T-helper 2 cell treated with Interferon-gamma antibody and Interleukin-4, amounts not matched to agents 5 μg/mL and 100 μg/mL, for 36 hours (primary cell): ENCODE measurements around the gene TIGD6.
A peak's percentile ranks its signal among the peaks of the same experiment; 100 is the strongest.

Experiments used
- DNase-seq: peaks from one replicate; pipeline ENCODE4 v3.0.0; 2021; ENCODE audit warnings: low spot score
- H3K27ac Mint-ChIP-seq: one replicate; pipeline ENCODE4 v1.8.0; 2021; ENCODE audit warnings: mild to moderate bottlenecking, mixed read lengths
- H3K27me3 Mint-ChIP-seq: one replicate; pipeline ENCODE4 v1.8.0; 2021; ENCODE audit warnings: low read depth, mixed read lengths
- H3K36me3 Mint-ChIP-seq: one replicate; pipeline ENCODE4 v1.8.0; 2021; ENCODE audit warnings: low read depth, mixed read lengths
- H3K4me1 Mint-ChIP-seq: one replicate; pipeline ENCODE4 v1.8.0; 2021; ENCODE audit warnings: low read depth, mixed read lengths
- H3K4me3 Mint-ChIP-seq: one replicate; pipeline ENCODE4 v1.8.0; 2022; ENCODE audit warnings: mild to moderate bottlenecking, moderate library complexity, mixed read lengths
- H3K9me3 Mint-ChIP-seq: one replicate; pipeline ENCODE4 v1.8.0; 2021; ENCODE audit warnings: mixed read lengths

TIGD6 gene

GRCh38 chr5:150001660-150002486, 1.4 kb upstream of the TIGD6 start:
- H3K9me3 Mint-ChIP-seq, result no peaks in the 10 kb centered on the region
- peaks cover 30% of the 10 kb centered on the region for H3K36me3 Mint-ChIP-seq
- H3K4me1 Mint-ChIP-seq, result peaks cover 34% of the 10 kb centered on the region
- peak overlapping the region; percentile 97 for H3K27ac Mint-ChIP-seq
- peak overlapping the region; percentile 94 for H3K4me3 Mint-ChIP-seq
- no peaks in the 10 kb centered on the region for H3K27me3 Mint-ChIP-seq
- peak; percentile 65 for DNase-seq

DNA sequence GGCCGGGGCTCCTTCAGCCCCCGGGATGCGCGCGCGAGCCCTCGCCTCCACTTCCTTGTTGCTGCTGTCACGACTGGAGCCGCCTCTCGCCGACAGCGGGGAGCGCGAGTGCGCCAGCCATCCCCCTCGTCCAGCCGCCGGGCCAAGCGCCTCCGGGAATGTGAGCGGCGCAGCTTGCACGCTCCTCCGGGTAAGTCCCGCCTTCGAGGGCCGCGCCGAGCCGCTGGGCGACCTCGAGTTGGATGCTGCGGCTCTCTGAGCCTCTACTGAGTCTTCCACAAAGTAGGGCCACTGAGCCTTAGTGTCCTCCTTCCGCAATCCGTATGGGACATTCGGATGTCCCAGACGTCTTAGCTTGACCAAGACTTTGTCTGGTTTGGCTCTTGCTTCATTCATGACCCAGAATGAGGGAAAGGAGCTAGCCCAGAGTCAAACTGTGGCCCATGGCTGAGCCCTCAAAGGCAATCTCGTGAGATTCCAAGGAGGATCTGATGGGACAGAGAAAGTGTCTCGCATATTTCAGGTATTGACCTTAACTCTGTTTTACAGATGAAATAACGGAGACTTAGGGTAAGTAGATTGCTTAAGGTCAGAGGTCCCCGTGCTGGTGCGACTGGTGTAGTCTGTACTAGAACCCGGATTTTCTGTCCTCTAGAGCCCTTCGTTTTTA, 671 bp upstream of the TIGD6 start:
- Mint-ChIP-seq H3K36me3 (peaks cover 27% of the 10 kb centered on the region), H3K4me1 (peaks cover 31% of the 10 kb centered on the region)
- DNase-seq, result peak; percentile 12

GRCh38 chr5:149999866-150000255, 593 bp downstream of the TIGD6 start:
- Mint-ChIP-seq H3K27me3 (no peaks in the 10 kb centered on the region), H3K36me3 (peaks cover 20% of the 10 kb centered on the region), H3K27ac (peak overlapping the region; percentile 91), H3K4me1 (peaks cover 31% of the 10 kb centered on the region), H3K9me3 (no peaks in the 10 kb centered on the region), H3K4me3 (peak overlapping the region; percentile 91)
- DNase-seq, result no peak

More for the DNA sequence above, 671 bp upstream of the TIGD6 start:
- no peaks in the 10 kb centered on the region for H3K27me3 Mint-ChIP-seq
- no peaks in the 10 kb centered on the region for H3K9me3 Mint-ChIP-seq
- H3K27ac Mint-ChIP-seq, result peak overlapping the region; percentile 97
- H3K4me3 Mint-ChIP-seq, result peak overlapping the region; percentile 94

DNA sequence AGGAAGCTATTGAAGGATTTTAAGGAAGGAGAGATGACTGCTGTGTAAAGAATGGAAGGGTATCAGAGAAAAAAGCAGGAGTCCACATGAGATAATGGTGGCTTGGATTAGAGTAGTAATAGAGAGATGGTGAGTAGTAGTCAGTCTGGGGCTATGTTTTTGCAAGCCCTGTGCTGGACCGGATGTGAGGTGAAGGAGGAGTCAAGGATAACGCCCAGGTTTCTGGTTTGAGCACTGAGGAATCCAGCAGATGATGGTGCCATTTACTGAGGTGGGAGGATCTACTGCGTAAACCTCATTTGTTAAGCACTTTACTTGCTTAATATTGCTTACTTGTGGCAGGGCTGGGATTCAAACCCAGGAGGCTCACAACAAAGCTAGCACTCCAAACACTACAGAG, 1.1 kb downstream of the TIGD6 start:
- peaks cover 15% of the 10 kb centered on the region for H3K36me3 Mint-ChIP-seq
- no peaks in the 10 kb centered on the region for H3K9me3 Mint-ChIP-seq
- no peaks in the 10 kb centered on the region for H3K27me3 Mint-ChIP-seq
- peaks cover 31% of the 10 kb centered on the region for H3K4me1 Mint-ChIP-seq
- DNase-seq, result no peak
- peak overlapping the region; percentile 91 for H3K4me3 Mint-ChIP-seq
- H3K27ac Mint-ChIP-seq, result peak overlapping the region; percentile 91

DNA sequence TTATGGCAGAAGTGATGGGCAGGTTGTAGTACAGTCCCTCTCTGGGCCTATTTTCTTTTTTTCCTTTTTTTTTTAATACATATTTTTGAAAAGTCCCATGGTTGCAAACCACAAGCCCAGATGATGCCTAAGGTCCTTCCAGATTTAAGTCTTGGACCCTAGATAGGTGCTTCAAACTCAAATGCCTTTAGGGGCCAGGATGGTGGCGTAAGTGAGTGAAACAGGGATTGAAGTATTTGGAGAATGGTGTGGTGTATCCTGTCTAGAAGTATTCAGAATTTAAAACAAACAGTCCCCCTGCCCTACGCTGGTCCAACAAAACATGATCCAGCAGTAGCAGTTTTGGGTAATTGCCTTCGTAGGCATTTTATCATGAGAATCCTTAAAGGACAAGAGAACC, 2.2 kb downstream of the TIGD6 start:
- Mint-ChIP-seq H3K27ac (no peak overlapping the region), H3K36me3 (peaks cover 12% of the 10 kb centered on the region), H3K4me3 (no peak overlapping the region), H3K27me3 (no peaks in the 10 kb centered on the region), H3K4me1 (peaks cover 28% of the 10 kb centered on the region), H3K9me3 (no peaks in the 10 kb centered on the region)
- no peak for DNase-seq

DNA sequence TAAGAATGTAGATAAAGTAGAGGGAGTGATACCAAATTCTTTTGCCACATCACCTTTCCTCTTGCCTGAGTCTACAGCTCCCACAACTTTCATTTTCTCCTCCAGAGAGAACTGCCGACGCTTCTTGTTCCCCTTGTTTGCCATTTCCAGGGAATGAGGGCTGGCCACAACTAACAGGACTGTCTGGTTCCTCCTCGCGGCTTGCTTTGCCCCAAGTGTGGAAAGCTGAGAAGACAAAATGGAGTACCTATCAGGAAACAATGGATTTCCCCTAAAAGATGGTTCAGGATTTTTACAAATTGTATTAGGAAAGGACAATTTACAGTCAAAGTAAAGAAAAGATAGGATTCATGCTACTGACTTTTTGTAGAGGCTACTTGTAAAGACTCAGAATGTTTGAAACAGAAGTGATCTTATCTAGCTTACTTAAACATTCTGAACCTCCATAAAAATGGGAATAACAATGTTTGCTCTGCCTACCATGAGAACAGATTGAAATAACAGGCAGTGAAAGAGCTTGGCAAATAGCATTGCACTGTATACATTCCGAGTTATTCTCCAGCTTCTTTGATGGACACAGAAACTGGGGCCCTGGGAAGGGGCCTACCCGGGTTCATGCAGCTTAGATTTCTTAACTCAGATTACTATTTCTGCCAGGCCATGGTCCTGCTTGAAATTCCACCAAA, 4.1 kb downstream of the TIGD6 start:
- H3K36me3 Mint-ChIP-seq, result peaks cover 1% of the 10 kb centered on the region
- no peak overlapping the region for H3K27ac Mint-ChIP-seq
- H3K27me3 Mint-ChIP-seq, result no peaks in the 10 kb centered on the region
- H3K9me3 Mint-ChIP-seq, result no peaks in the 10 kb centered on the region
- DNase-seq, result no peak
- H3K4me3 Mint-ChIP-seq, result no peak overlapping the region
- H3K4me1 Mint-ChIP-seq, result peaks cover 13% of the 10 kb centered on the region

GRCh38 chr5:149995385-149996204, 4.9 kb downstream of the TIGD6 start:
- Mint-ChIP-seq H3K4me1 (peaks cover 13% of the 10 kb centered on the region), H3K4me3 (no peak overlapping the region), H3K27me3 (no peaks in the 10 kb centered on the region), H3K27ac (no peak overlapping the region), H3K9me3 (no peaks in the 10 kb centered on the region), H3K36me3 (peaks cover 1% of the 10 kb centered on the region)
- DNase-seq, result no peak

- no peaks in the 10 kb centered on the region for H3K4me1 Mint-ChIP-seq
- H3K4me3 Mint-ChIP-seq, result no peak overlapping the region
- peaks cover 1% of the 10 kb centered on the region for H3K36me3 Mint-ChIP-seq
- H3K27me3 Mint-ChIP-seq, result no peaks in the 10 kb centered on the region
- no peak for DNase-seq
- no peaks in the 10 kb centered on the region for H3K9me3 Mint-ChIP-seq
- H3K27ac Mint-ChIP-seq, result no peak overlapping the region
Observed at GRCh38 chr5:149993471-149993870, 7.0 kb downstream of the TIGD6 start.

GRCh38 chr5:149990518-149991376, 9.7 kb downstream of the TIGD6 start:
- no peak overlapping the region for H3K4me3 Mint-ChIP-seq
- DNase-seq, result peak; percentile 41
- no peaks in the 10 kb centered on the region for H3K9me3 Mint-ChIP-seq
- peaks cover 1% of the 10 kb centered on the region for H3K36me3 Mint-ChIP-seq
- H3K27ac Mint-ChIP-seq, result no peak overlapping the region
- H3K4me1 Mint-ChIP-seq, result no peaks in the 10 kb centered on the region
- no peaks in the 10 kb centered on the region for H3K27me3 Mint-ChIP-seq

DNA sequence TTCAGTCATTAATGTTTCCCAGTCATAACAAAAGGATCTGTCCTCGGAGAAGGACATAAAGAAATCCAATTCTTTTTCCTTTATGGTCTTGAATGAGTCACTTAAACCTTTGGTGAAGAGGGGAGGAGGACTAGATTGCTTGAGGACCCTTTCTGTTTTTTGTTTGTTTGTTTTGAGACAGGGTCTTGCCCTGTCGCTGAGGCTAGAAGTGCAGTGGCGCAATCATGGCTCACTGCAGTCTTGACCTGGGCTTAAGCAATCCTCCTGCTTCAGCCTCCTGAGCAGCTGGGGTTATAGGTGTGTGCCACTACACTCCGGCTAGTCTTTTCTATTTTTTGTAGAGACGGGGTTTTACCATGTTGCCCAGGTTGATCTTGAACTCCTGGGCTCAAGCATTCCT, 12.3 kb downstream of the TIGD6 start:
- no peak overlapping the region for H3K4me3 Mint-ChIP-seq
- H3K4me1 Mint-ChIP-seq, result no peaks in the 10 kb centered on the region
- no peak for DNase-seq
- H3K27me3 Mint-ChIP-seq, result no peaks in the 10 kb centered on the region
- no peaks in the 10 kb centered on the region for H3K36me3 Mint-ChIP-seq
- H3K9me3 Mint-ChIP-seq, result no peaks in the 10 kb centered on the region
- no peak overlapping the region for H3K27ac Mint-ChIP-seq

DNA sequence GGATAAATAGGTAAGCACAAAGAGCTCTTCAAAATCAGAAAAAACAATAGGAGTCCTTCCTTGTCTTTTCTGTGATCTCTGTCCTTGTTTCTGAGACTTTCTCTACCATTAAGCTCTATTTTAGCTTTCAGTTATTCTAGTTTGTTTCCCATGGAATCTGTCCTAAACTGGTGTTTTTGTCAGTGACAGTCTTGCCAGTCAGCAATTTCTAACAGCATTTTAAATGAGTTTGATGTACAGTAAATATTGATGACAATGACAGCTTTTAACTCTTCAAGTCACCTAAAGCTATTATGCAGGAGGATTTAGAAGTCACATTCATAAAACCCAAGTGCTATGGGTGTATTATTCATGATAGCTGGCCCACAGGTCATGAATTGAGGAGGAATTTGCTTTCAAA, 17.9 kb downstream of the TIGD6 start:
- no peaks in the 10 kb centered on the region for H3K27me3 Mint-ChIP-seq
- DNase-seq, result no peak
- no peak overlapping the region for H3K4me3 Mint-ChIP-seq
- H3K36me3 Mint-ChIP-seq, result peaks cover 3% of the 10 kb centered on the region
- H3K27ac Mint-ChIP-seq, result no peak overlapping the region
- no peaks in the 10 kb centered on the region for H3K4me1 Mint-ChIP-seq
- no peaks in the 10 kb centered on the region for H3K9me3 Mint-ChIP-seq

DNA sequence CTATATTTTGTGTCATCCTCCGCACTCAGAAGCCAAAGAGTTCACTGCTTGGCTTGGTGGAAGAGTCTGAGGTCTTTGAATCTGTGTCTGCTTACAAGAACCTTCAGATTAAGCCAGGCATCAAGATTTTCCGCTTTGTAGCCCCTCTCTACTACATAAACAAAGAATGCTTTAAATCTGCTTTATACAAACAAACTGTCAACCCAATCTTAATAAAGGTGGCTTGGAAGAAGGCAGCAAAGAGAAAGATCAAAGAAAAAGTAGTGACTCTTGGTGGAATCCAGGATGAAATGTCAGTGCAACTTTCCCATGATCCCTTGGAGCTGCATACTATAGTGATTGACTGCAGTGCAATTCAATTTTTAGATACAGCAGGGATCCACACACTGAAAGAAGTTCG, 19.2 kb downstream of the TIGD6 start:
- Mint-ChIP-seq H3K4me3 (no peak overlapping the region), H3K27ac (no peak overlapping the region), H3K27me3 (no peaks in the 10 kb centered on the region), H3K36me3 (peaks cover 3% of the 10 kb centered on the region), H3K9me3 (no peaks in the 10 kb centered on the region), H3K4me1 (no peaks in the 10 kb centered on the region)
- no peak for DNase-seq

DNA sequence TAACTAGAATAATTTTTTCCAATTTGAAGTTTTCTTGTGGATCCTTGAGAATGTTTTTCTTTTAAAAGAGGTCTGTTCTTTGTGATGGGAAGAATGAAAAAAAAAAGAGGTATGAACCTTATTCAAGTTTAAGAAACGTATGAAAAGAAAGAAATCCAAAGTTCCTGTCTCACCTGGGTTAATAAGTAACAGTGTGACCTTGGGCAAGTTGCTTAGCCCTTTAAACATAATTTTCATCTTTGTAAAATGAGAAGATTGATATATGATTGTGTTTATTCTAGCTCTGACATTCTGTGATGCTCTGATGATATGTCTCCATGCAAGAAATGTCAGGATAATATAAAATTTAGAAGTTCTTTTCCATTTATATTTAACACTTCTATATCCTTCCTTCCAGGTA, 20.6 kb downstream of the TIGD6 start:
- no peaks in the 10 kb centered on the region for H3K4me1 Mint-ChIP-seq
- H3K9me3 Mint-ChIP-seq, result no peaks in the 10 kb centered on the region
- no peak overlapping the region for H3K4me3 Mint-ChIP-seq
- H3K36me3 Mint-ChIP-seq, result peaks cover 3% of the 10 kb centered on the region
- H3K27me3 Mint-ChIP-seq, result no peaks in the 10 kb centered on the region
- H3K27ac Mint-ChIP-seq, result no peak overlapping the region
- DNase-seq, result no peak
